GM06990 (cell line): ENCODE results near the gene STK4.

Experiments used
- DNase-seq: peaks from one replicate; pipeline ENCODE4 v3.0.0-alpha.2; 2011; ENCODE audit not compliant: insufficient read length; ENCODE audit errors: extremely low read depth
- H3K27me3 ChIP-seq: replicated peaks from 2 replicates; pipeline ENCODE4 v1.6.0; 2011; ENCODE audit warnings: low read length; ENCODE audit not compliant: control insufficient read depth, insufficient read depth
- H3K36me3 ChIP-seq: 2 replicates; pipeline ENCODE4 v1.5.1; 2011; ENCODE audit warnings: low read length; ENCODE audit not compliant: control insufficient read depth, insufficient read depth
- H3K4me3 ChIP-seq: replicated peaks from 2 replicates; pipeline ENCODE4 v1.5.1; 2011; ENCODE audit warnings: low read depth, mild to moderate bottlenecking, control low read depth, low read length
- CTCF ChIP-seq: IDR thresholded peaks from 2 replicates; pipeline ENCODE4 v1.5.1; 2011; ENCODE audit warnings: low read length, control low read depth, mild to moderate bottlenecking, inconsistent platforms; ENCODE audit not compliant: insufficient read depth, poor library complexity, severe bottlenecking

STK4 gene

GRCh38 chr20:45053430-45054351 lies 87.4 kb downstream of the STK4 start:
- DNase-seq, result no peak
- peaks cover 3% of the 10 kb centered on the region for H3K36me3 ChIP-seq
- no peak for TF ChIP-seq CTCF
- no peak overlapping the region for H3K4me3 ChIP-seq
- H3K27me3 ChIP-seq, result no peaks in the 10 kb centered on the region

- no peak overlapping the region for H3K4me3 ChIP-seq
- TF ChIP-seq CTCF, result no peak
- no peaks in the 10 kb centered on the region for H3K27me3 ChIP-seq
- H3K36me3 ChIP-seq, result peaks cover 3% of the 10 kb centered on the region
- no peak for DNase-seq
Measured at GRCh38 chr20:45055056-45055455, 88.7 kb downstream of the STK4 start.

GRCh38 chr20:45056473-45057173 lies 90.3 kb downstream of the STK4 start:
- peaks cover 3% of the 10 kb centered on the region for H3K36me3 ChIP-seq

DNA sequence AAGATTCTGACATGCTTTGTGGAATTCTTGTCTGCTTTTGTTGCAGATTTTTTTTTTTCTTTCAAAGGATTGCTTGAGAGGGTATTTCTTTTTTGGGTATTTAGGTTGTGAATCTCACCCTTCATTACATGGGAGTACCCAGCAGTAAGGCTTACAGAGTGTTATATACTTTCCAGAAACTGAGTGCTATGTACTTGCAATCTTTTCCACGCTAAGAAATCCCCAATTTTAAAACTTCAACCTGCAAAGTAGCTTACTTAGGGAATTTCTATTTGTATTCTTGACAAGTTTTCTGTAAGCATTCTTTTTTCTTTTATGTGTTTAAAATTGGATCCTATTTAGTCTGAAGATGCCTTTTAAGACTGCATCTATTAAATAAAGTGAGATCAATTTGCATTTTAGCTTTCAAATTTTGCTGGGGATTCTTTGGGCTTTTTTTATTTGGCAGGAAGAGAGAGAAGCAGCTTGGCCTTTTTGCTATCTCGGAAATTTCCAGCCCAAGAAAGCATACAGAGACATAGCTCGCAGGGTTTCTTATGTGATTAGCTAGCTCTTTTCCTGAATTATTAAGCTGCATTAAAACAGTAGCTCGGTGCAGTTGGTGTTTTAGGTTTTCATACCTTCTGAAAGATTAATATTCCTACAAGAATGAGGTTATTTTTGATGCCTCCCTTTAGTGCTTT lies 92.0 kb downstream of the STK4 start:
- Histone ChIP-seq H3K36me3 (peaks cover 6% of the 10 kb centered on the region), H3K27me3 (no peaks in the 10 kb centered on the region), H3K4me3 (no peak overlapping the region)
- no peak for TF ChIP-seq CTCF
- no peak for DNase-seq

More at GRCh38 chr20:45056473-45057173, 90.3 kb downstream of the STK4 start:
- no peak for DNase-seq
- TF ChIP-seq CTCF, result no peak
- no peaks in the 10 kb centered on the region for H3K27me3 ChIP-seq
- H3K4me3 ChIP-seq, result no peak overlapping the region

DNA sequence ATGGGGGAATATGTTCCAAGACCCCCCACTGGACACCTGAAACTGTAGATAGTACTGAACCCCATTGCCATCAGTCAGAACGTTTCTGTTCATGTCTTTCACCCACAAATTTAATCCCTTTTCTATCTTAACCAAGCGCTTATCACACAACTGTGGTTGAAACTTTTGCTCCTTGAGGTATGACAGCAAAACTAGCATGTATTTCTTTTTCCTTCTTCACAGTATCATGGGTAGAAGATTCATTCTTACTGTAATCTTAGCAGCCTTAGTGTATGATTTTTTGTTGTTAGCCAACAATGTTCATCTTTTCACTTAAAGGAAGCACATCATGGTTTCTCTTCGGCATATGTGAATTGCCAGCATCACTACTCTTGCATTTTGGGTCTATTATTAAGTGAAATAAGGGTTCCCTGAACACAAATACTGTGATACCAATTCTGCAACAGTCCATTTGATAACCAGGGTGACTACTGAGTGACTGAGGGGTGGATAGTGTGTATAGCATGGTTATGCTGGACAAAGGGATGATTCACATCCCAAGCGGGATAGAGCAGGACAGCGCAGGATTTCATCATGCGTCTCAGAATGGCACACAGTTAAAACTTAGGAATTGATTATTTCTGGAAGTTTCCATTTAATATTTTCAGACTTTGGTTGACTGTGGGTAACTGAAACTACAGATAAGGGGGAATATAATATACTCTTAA lies 92.9 kb downstream of the STK4 start:
- peaks cover 6% of the 10 kb centered on the region for H3K36me3 ChIP-seq
- TF ChIP-seq CTCF, result no peak
- DNase-seq, result no peak

More for the DNA sequence above, 92.9 kb downstream of the STK4 start:
- H3K4me3 ChIP-seq, result no peak overlapping the region
- no peaks in the 10 kb centered on the region for H3K27me3 ChIP-seq
